ENCODE results near the gene OR2T2. TPM values are rescaled to one million over a fixed set of nuclear protein-coding genes. Genes with fewer than 3 reads are reported as not detected.
"Not testable (repeated sequence)": the region's sequence is repeated elsewhere in the genome, so short reads cannot be mapped to it uniquely, and the experiment has no call there.

The OR2T2 gene
- total and polyA plus RNA-seq, 8 donors = 0.06 TPM; not detected in 7

DNA sequence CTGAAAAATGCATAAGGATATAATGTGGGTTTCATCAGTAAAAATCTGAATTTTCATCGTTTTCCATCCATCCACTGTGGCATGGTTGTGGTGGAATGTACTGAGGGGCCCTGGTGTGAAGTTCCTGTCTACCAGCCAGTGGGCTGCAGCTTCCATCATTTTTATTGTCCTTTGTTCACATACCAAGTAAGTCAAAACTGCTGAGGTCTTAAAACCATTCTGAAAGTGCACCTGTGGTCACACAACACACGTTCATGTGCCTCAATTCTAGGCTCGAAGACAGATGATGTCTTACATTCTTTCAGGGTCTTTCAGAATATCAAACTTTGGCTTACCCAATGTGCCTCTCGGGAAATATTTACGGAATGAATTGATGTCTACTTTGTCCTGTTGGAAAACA lies 6.2 kb upstream of the OR2T2 start:
- H3K27ac ChIP-seq; ATAC-seq; H3K27me3 ChIP-seq; DNase-seq; H3K4me1 ChIP-seq; H3K9me3 ChIP-seq; H3K4me3 ChIP-seq; FAIRE-seq; intact Hi-C loops (cut with DNase I); H3K36me3 ChIP-seq: not testable (repeated sequence)
- WGBS, 2 donors = 32 to 50% methylated on average over 5 of the region's 5 CpGs

- H3K4me3 ChIP-seq; ATAC-seq; H3K36me3 ChIP-seq; H3K4me1 ChIP-seq; H3K27me3 ChIP-seq; intact Hi-C loops (cut with DNase I); DNase-seq; FAIRE-seq; H3K27ac ChIP-seq; H3K9me3 ChIP-seq: not testable (repeated sequence)
- WGBS, 2 donors = 28 to 31% methylated on average over 1 of the region's 2 CpGs
These were observed 2.7 kb upstream of the OR2T2 start for GRCh38 chr1:248442500-248443277.

GRCh38 chr1:248444603-248445002 lies 834 bp upstream of the OR2T2 start:
- intact Hi-C loops (cut with DNase I); H3K4me3 ChIP-seq; H3K27me3 ChIP-seq; H3K4me1 ChIP-seq; H3K9me3 ChIP-seq; H3K36me3 ChIP-seq; DNase-seq; H3K27ac ChIP-seq; ATAC-seq; FAIRE-seq: not testable (repeated sequence)
- WGBS, 2 donors = 48 to 64% methylated on average over 4 of the region's 4 CpGs

DNA sequence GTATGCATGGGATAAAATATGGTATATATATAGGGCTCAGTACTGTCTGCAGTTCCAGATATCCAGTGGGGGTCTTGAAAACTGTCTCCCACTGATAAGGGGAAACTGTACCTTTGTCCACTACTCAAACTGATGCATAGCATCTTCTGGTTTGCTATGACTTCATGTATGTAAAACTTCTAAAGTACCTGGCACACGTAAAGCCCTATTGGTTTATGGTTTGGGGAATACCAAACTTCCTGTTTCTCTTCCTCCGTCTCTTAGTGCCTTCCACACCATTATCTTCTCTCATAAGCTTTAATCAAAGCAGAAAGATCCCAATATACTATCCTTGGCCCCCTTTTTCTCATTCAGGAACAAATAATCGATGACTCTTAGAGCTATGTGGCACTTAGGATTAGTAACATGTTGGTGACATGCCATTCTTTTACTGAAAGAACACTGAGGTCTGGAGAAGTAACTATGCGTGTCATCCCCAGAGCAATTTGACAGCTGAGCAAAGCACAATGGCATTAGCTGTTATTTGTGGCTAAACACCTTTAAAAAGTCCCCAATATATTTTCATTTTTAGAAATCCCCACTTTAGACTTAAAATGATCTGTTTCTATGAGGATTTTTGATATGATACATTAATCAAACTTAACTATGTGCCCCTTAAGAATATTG lies 3.1 kb downstream of the OR2T2 start:
- intact Hi-C loops (cut with DNase I); DNase-seq; FAIRE-seq; H3K27ac ChIP-seq; H3K27me3 ChIP-seq; ATAC-seq; H3K36me3 ChIP-seq; H3K4me1 ChIP-seq; H3K4me3 ChIP-seq; H3K9me3 ChIP-seq: not testable (repeated sequence)
- WGBS, 2 donors = no CpG with 5 or more reads among the region's 4 CpGs

GRCh38 chr1:248449821-248450465 lies 4.5 kb downstream of the OR2T2 start:
- 71 to 78% methylated on average over 5 of the region's 6 CpGs for WGBS, 2 donors
- intact Hi-C loops (cut with DNase I); H3K4me1 ChIP-seq; FAIRE-seq; H3K4me3 ChIP-seq; DNase-seq; ATAC-seq; H3K9me3 ChIP-seq; H3K36me3 ChIP-seq; H3K27ac ChIP-seq; H3K27me3 ChIP-seq: not testable (repeated sequence)

DNA sequence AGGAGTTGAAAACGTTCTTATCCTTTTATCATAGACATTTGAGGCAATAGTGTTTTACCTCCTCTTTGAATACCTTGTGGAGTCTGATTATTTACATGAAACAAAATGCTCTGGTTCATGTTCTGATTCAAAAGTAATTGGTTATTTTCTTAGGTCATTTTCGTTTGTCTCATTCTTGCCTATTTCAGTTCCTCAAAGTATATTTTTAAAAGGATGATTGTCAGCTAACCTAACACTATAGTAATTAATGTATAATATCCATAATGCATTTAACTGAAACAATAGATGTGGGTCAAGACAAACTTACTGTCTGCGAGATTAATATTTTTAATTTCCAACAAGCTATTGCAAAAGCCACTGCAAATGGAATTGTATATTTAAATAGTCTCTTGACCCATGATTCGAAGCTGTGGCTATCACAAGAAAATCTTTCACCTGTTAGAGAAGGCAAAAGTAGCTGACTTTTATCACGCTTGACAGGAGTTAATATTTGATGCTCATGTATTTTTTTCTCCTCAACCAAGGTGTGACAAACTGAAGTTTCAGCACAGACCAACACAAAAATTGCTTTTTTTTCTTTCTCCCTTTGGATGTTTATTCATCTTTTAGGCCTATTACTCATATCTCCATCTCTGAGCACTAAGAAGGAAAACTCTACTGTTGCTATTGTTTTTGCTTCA lies 5.2 kb downstream of the OR2T2 start:
- intact Hi-C loops (cut with DNase I) = not testable (repeated sequence)

GRCh38 chr1:248453619-248454018 lies 8.2 kb downstream of the OR2T2 start:
- H3K27me3 ChIP-seq; H3K4me3 ChIP-seq; H3K9me3 ChIP-seq; ATAC-seq; intact Hi-C loops (cut with DNase I); DNase-seq; H3K27ac ChIP-seq; H3K36me3 ChIP-seq; FAIRE-seq; H3K4me1 ChIP-seq: not testable (repeated sequence)
- 76 to 77% methylated on average over 7 of the region's 7 CpGs for WGBS, 2 donors

More for the DNA sequence above, 5.2 kb downstream of the OR2T2 start:
- not testable (repeated sequence) for H3K27me3 ChIP-seq, H3K4me3 ChIP-seq, H3K36me3 ChIP-seq, H3K9me3 ChIP-seq, DNase-seq, ATAC-seq, FAIRE-seq, H3K27ac ChIP-seq, H3K4me1 ChIP-seq
- 22 to 36% methylated on average over 2 of the region's 5 CpGs for WGBS, 2 donors

GRCh38 chr1:248455045-248455444 lies 9.6 kb downstream of the OR2T2 start:
- H3K4me1 ChIP-seq; DNase-seq; H3K9me3 ChIP-seq; H3K27me3 ChIP-seq; H3K4me3 ChIP-seq; intact Hi-C loops (cut with DNase I); H3K36me3 ChIP-seq; H3K27ac ChIP-seq: not testable (repeated sequence)
- FAIRE-seq (peak; percentile 83), ATAC-seq (peak; percentile 40 to 86 (median 64))
- 6 to 26% methylated on average over 1 of the region's 4 CpGs for WGBS, 2 donors

- FAIRE-seq; H3K27ac ChIP-seq; H3K27me3 ChIP-seq; H3K4me3 ChIP-seq; H3K36me3 ChIP-seq; H3K9me3 ChIP-seq; intact Hi-C loops (cut with DNase I); DNase-seq; H3K4me1 ChIP-seq: not testable (repeated sequence)
- peak in 1 of 4 donors; percentile 56 for ATAC-seq
- WGBS, 2 donors = no CpG with 5 or more reads among the region's 2 CpGs
These were observed 11.2 kb downstream of the OR2T2 start for GRCh38 chr1:248456635-248457034.

DNA sequence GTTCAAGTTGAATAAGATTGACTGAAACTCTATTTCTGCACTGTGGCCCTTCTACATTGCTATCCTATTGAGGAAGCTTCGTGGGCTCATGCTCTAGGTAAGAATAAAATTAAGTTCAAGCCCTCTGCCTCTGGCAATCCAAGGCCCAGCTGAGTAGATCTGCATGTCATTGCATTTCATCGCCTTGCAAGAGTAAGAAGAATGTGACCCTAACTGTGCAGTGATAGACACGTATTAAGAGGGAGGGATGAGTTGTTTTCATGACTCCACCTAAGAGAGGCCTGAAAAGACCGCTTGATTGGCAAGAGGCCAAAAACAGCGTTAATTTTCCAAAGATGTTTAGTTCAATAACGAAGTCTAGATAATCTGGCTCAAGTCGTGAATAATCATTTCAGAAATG lies 13.7 kb downstream of the OR2T2 start:
- FAIRE-seq; H3K27ac ChIP-seq; DNase-seq; H3K9me3 ChIP-seq; H3K27me3 ChIP-seq; ATAC-seq; H3K4me1 ChIP-seq; H3K4me3 ChIP-seq; intact Hi-C loops (cut with DNase I); H3K36me3 ChIP-seq: not testable (repeated sequence)
- WGBS, 2 donors = 49 to 70% methylated on average over 7 of the region's 7 CpGs
